GM23338 (cell line): Measurements from ENCODE around the gene THBS1. TPM values are rescaled to one million over a fixed set of nuclear protein-coding genes. Genes with fewer than 3 reads are reported as not detected.

Experiments used
- ATAC-seq: fragments of 200-7000 bp; cut with Tn5 transposase; 3 replicates; pipeline ENCODE4 v1.9.1; 2020
- DNase-seq: peaks from one replicate; pipeline ENCODE4 v3.0.0-alpha.2; 2015; ENCODE audit warnings: low spot score
- H2AFZ ChIP-seq: fragments of 200-600 bp; sonication (generic); 2 replicates; pipeline ENCODE4 v1.8.0; 2016; ENCODE audit warnings: antibody characterized with exemption, mild to moderate bottlenecking, moderate library complexity
- H3F3A ChIP-seq: fragments of 200-600 bp; sonication (generic); replicated peaks from 2 replicates; pipeline ENCODE4 v1.8.0; 2017; ENCODE audit warnings: antibody characterized with exemption, mixed run types, low read depth
- H3K27ac ChIP-seq: fragments of 200-600 bp; sonication (generic); 2 replicates; pipeline ENCODE4 v1.6.1; 2016; ENCODE audit warnings: low read depth
- H3K27me3 ChIP-seq: fragments of 200-600 bp; sonication (generic); 2 replicates; pipeline ENCODE4 v1.8.0; 2016; ENCODE audit warnings: mild to moderate bottlenecking, mixed run types, moderate library complexity; ENCODE audit not compliant: insufficient read depth
- H3K36me3 ChIP-seq: fragments of 200-600 bp; sonication (generic); 2 replicates; pipeline ENCODE4 v1.8.0; 2016; ENCODE audit warnings: mild to moderate bottlenecking; ENCODE audit not compliant: insufficient read depth
- H3K4me1 ChIP-seq: fragments of 200-600 bp; sonication (generic); 2 replicates; pipeline ENCODE4 v1.8.0; 2016; ENCODE audit warnings: mild to moderate bottlenecking, moderate library complexity; ENCODE audit not compliant: insufficient read depth
- H3K4me2 ChIP-seq: fragments of 200-600 bp; sonication (generic); 2 replicates; pipeline ENCODE4 v1.7.1; 2017; ENCODE audit warnings: mixed run types
- H3K4me3 ChIP-seq: fragments of 200-600 bp; sonication (generic); 2 replicates; pipeline ENCODE4 v1.6.1; 2016; ENCODE audit warnings: mixed run types
- H3K79me2 ChIP-seq: fragments of 200-600 bp; sonication (generic); replicated peaks from 2 replicates; pipeline ENCODE4 v1.8.0; 2017; ENCODE audit warnings: mild to moderate bottlenecking; ENCODE audit not compliant: insufficient read depth
- H3K9me2 ChIP-seq: fragments of 200-600 bp; sonication (generic); 2 replicates; pipeline ENCODE4 v1.8.0; 2017; ENCODE audit not compliant: insufficient read depth
- H4K20me1 ChIP-seq: fragments of 200-600 bp; sonication (generic); replicated peaks from 2 replicates; pipeline ENCODE4 v1.8.0; 2017; ENCODE audit warnings: mild to moderate bottlenecking; ENCODE audit not compliant: insufficient read depth
- H3K27ac Mint-ChIP-seq: 2 replicates; pipeline ENCODE4 v1.8.0; 2020; ENCODE audit warnings: inconsistent platforms, mild to moderate bottlenecking, moderate library complexity, mixed read lengths
- H3K27me3 Mint-ChIP-seq: 3 replicates; pipeline ENCODE4 v1.8.0; 2022; ENCODE audit warnings: low read depth, mild to moderate bottlenecking, moderate library complexity, mixed read lengths, inconsistent platforms; ENCODE audit not compliant: insufficient read depth, poor library complexity
- H3K36me3 Mint-ChIP-seq: 3 replicates; pipeline ENCODE4 v1.8.0; 2021; ENCODE audit warnings: low read depth, mild to moderate bottlenecking, inconsistent platforms, moderate library complexity, mixed read lengths
- H3K4me1 Mint-ChIP-seq: 3 replicates; pipeline ENCODE4 v1.8.0; 2020; ENCODE audit warnings: mild to moderate bottlenecking, inconsistent platforms, mixed read lengths
- H3K4me3 Mint-ChIP-seq: 3 replicates; pipeline ENCODE4 v1.8.0; 2021; ENCODE audit warnings: moderate library complexity, mild to moderate bottlenecking, inconsistent platforms, mixed read lengths
- H3K9me3 Mint-ChIP-seq: 3 replicates; pipeline ENCODE4 v1.8.0; 2020; ENCODE audit warnings: moderate library complexity, mild to moderate bottlenecking, inconsistent platforms, mixed read lengths
- CREB1 ChIP-seq: fragments of 250-450 bp; sonication (Bioruptor Pico); IDR thresholded peaks from 2 replicates; pipeline ENCODE4 v1.5.0; 2020; ENCODE audit warnings: low read depth, mild to moderate bottlenecking, moderate library complexity
- CTCF ChIP-seq, 2 experiments: fragments of 200-600 bp in 1 of 2; sonication (generic) in 1 of 2; conservative IDR thresholded peaks; 2 replicates each; pipeline versions ENCODE4 v1.5.1 to v1.6.1; 2016 to 2017; ENCODE audit warnings: antibody characterized with exemption in 2 of 2, low read depth in 2 of 2, mild to moderate bottlenecking in 2 of 2, moderate library complexity in 1 of 2
- EZH2 ChIP-seq: fragments of 200-600 bp; sonication (generic); IDR thresholded peaks from one replicate; pipeline ENCODE4 v1.8.0; 2017; ENCODE audit warnings: antibody characterized with exemption, mild to moderate bottlenecking, low read depth; ENCODE audit not compliant: unreplicated experiment
- POLR2AphosphoS5 ChIP-seq: IDR thresholded peaks from 2 replicates; pipeline ENCODE4 v1.6.1; 2016; ENCODE audit warnings: antibody characterized with exemption, low read depth
- REST ChIP-seq: IDR thresholded peaks from one replicate; pipeline ENCODE4 v1.6.1; 2018; ENCODE audit warnings: antibody characterized with exemption; ENCODE audit not compliant: unreplicated experiment
- STAT1 ChIP-seq: IDR thresholded peaks from one replicate; pipeline ENCODE4 v1.6.1; 2016; ENCODE audit warnings: antibody characterized with exemption; ENCODE audit not compliant: unreplicated experiment
- ZNF114 ChIP-seq: fragments of 250-450 bp; sonication (Bioruptor Pico); IDR thresholded peaks from 2 replicates; pipeline ENCODE4 v1.5.0; 2020; ENCODE audit warnings: mild to moderate bottlenecking, moderate library complexity
- ZNF462 ChIP-seq: fragments of 250-450 bp; sonication (Bioruptor Pico); IDR thresholded peaks from 2 replicates; pipeline ENCODE4 v1.5.0; 2020; ENCODE audit warnings: mild to moderate bottlenecking, moderate library complexity
- polyA plus RNA-seq: library from polyadenylated mRNA; unstranded; fragments of >200 nt; fragmentation: Nextera tagmentation; extraction: Ambion mirVana; gene quantifications from 2 replicates; pipeline ENCODE4 v1.2.1, GENCODE V29; 2016
- total RNA-seq: library from RNA; depleted of rRNA; stranded (reverse); fragments of >200 nt; shearing (Covaris generic); gene quantifications from 2 replicates; pipeline ENCODE4 v1.2.3, GENCODE V29; 2014

THBS1 gene
- total and polyA plus RNA-seq, 2 experiments from 2014 or later: 21.7 to 81.9 TPM

- Histone ChIP-seq H4K20me1 (no peaks in the 10 kb centered on the region), H3K4me1 (no peaks in the 10 kb centered on the region), H2AFZ (no peak overlapping the region), H3K27ac (no peak overlapping the region), H3K36me3 (no peaks in the 10 kb centered on the region), H3K4me2 (no peak overlapping the region), H3K4me3 (no peak overlapping the region), H3K27me3 (no peaks in the 10 kb centered on the region), H3K9me2 (0 out of 2 replicates have a peak, but pooled peaks cover 2% of the 10 kb centered on the region), H3K79me2 (no peaks in the 10 kb centered on the region), H3F3A (no peaks in the 10 kb centered on the region)
- no peak for DNase-seq
- Mint-ChIP-seq H3K27ac (no peak overlapping the region), H3K4me1 (peaks cover 4% of the 10 kb centered on the region), H3K9me3 (no peaks in the 10 kb centered on the region), H3K27me3 (peaks cover 1% of the 10 kb centered on the region), H3K36me3 (no peaks in the 10 kb centered on the region), H3K4me3 (no peak overlapping the region)
- ATAC-seq: no peak
- no peak for TF ChIP-seq REST
- TF ChIP-seq ZNF114 (CRISPR knock-in tag): no peak
- no peak for TF ChIP-seq CREB1 (CRISPR knock-in tag)
- no peak for TF ChIP-seq STAT1
- TF ChIP-seq ZNF462 (CRISPR knock-in tag): no peak
- no peak for TF ChIP-seq CTCF (conservative IDR thresholded peaks at IDR 0.05; ENCODE audit: low read depth in 2 of 2)
- TF ChIP-seq EZH2: no peak
- TF ChIP-seq POLR2AphosphoS5: no peak
Observed at GRCh38 chr15:39558421-39558820, 22.5 kb upstream of the THBS1 start.
